ENCODE results near the gene NRROS.
A peak's percentile ranks its signal among the peaks of the same experiment; 100 is the strongest.

NRROS gene

GRCh38 chr3:196645096-196645495 lies 5.6 kb downstream of the NRROS start:
- DNase-seq (no peak), ATAC-seq (replicated peaks) (no peak)
- no peaks in the 10 kb centered on the region for H3K9me3 Mint-ChIP-seq
- peaks cover 22% of the 10 kb centered on the region for H3K36me3 Mint-ChIP-seq (ENCODE audit: insufficient read depth)
- peaks cover 56 to 66% of the 10 kb centered on the region in 2 donors for H3K4me1 Mint-ChIP-seq (ENCODE audit: low read depth in 2 of 2)
- H3K27me3 Mint-ChIP-seq: no peaks in the 10 kb centered on the region
- H3K4me3 Mint-ChIP-seq: peak overlapping the region; percentile 35 to 87
- peak overlapping the region; percentile 94 to 95 for H3K27ac Mint-ChIP-seq

- peaks cover 22% of the 10 kb centered on the region for H3K36me3 Mint-ChIP-seq (ENCODE audit: insufficient read depth)
Observed at GRCh38 chr3:196645897-196646665, 6.6 kb downstream of the NRROS start.

GRCh38 chr3:196646666-196647216 lies 7.2 kb downstream of the NRROS start:
- Mint-ChIP-seq H3K27ac (peak overlapping the region in 1 of 2 donors; percentile 35), H3K27me3 (no peaks in the 10 kb centered on the region), H3K4me3 (no peak overlapping the region), H3K4me1 (ENCODE audit: low read depth in 2 of 2) (peaks cover 56 to 66% of the 10 kb centered on the region in 2 donors), H3K36me3 (ENCODE audit: insufficient read depth) (peaks cover 22% of the 10 kb centered on the region), H3K9me3 (no peaks in the 10 kb centered on the region)
- no peak for DNase-seq
- no peak for ATAC-seq (replicated peaks)

More at GRCh38 chr3:196645897-196646665, 6.6 kb downstream of the NRROS start:
- Mint-ChIP-seq H3K27ac (peak overlapping the region; percentile 15 to 94), H3K4me3 (peak overlapping the region in 1 of 2 donors; percentile 87), H3K4me1 (ENCODE audit: low read depth in 2 of 2) (peaks cover 54 to 64% of the 10 kb centered on the region in 2 donors), H3K9me3 (no peaks in the 10 kb centered on the region), H3K27me3 (no peaks in the 10 kb centered on the region)
- ATAC-seq (replicated peaks) (no peak), DNase-seq (no peak)

- ATAC-seq (replicated peaks) (no peak), DNase-seq (no peak)
- Mint-ChIP-seq H3K27me3 (no peaks in the 10 kb centered on the region), H3K9me3 (no peaks in the 10 kb centered on the region), H3K4me1 (ENCODE audit: low read depth in 2 of 2) (peaks cover 33 to 35% of the 10 kb centered on the region in 2 donors), H3K36me3 (ENCODE audit: insufficient read depth) (peaks cover 28% of the 10 kb centered on the region), H3K27ac (peak overlapping the region; percentile 83 to 89), H3K4me3 (peak overlapping the region; percentile 27 to 33)
Observed at GRCh38 chr3:196650740-196651311, 11.3 kb downstream of the NRROS start.

- DNase-seq (no peak), ATAC-seq (replicated peaks) (no peak)
- no peaks in the 10 kb centered on the region for H3K9me3 Mint-ChIP-seq
- peak overlapping the region; percentile 19 to 83 for H3K27ac Mint-ChIP-seq
- H3K36me3 Mint-ChIP-seq (ENCODE audit: insufficient read depth): peaks cover 37% of the 10 kb centered on the region
- no peak overlapping the region for H3K4me3 Mint-ChIP-seq
- H3K27me3 Mint-ChIP-seq: no peaks in the 10 kb centered on the region
- H3K4me1 Mint-ChIP-seq (ENCODE audit: low read depth in 2 of 2): peaks cover 25 to 27% of the 10 kb centered on the region in 2 donors
Observed at GRCh38 chr3:196651819-196652218, 12.3 kb downstream of the NRROS start.

GRCh38 chr3:196652961-196653795 lies 13.7 kb downstream of the NRROS start:
- Mint-ChIP-seq H3K9me3 (no peaks in the 10 kb centered on the region), H3K4me3 (no peak overlapping the region), H3K27me3 (no peaks in the 10 kb centered on the region), H3K36me3 (ENCODE audit: insufficient read depth) (peaks cover 45% of the 10 kb centered on the region), H3K27ac (peak overlapping the region; percentile 9 to 57), H3K4me1 (ENCODE audit: low read depth in 2 of 2) (peaks cover 22 to 24% of the 10 kb centered on the region in 2 donors)
- DNase-seq: no peak
- ATAC-seq (replicated peaks): no peak

- Mint-ChIP-seq H3K27me3 (no peaks in the 10 kb centered on the region), H3K36me3 (ENCODE audit: insufficient read depth) (peaks cover 49% of the 10 kb centered on the region), H3K9me3 (no peaks in the 10 kb centered on the region), H3K4me3 (no peak overlapping the region), H3K27ac (peak overlapping the region in 1 of 2 donors; percentile 67), H3K4me1 (ENCODE audit: low read depth in 2 of 2) (peaks cover 19 to 21% of the 10 kb centered on the region in 2 donors)
- DNase-seq (no peak), ATAC-seq (replicated peaks) (no peak)
Observed at GRCh38 chr3:196654006-196654734, 14.7 kb downstream of the NRROS start.

GRCh38 chr3:196654735-196655090 lies 15.2 kb downstream of the NRROS start:
- Mint-ChIP-seq H3K9me3 (no peaks in the 10 kb centered on the region), H3K4me1 (ENCODE audit: low read depth in 2 of 2) (peaks cover 19 to 20% of the 10 kb centered on the region in 2 donors), H3K4me3 (no peak overlapping the region), H3K27ac (peak overlapping the region in 1 of 2 donors; percentile 67), H3K27me3 (no peaks in the 10 kb centered on the region), H3K36me3 (ENCODE audit: insufficient read depth) (peaks cover 49% of the 10 kb centered on the region)
- no peak for DNase-seq
- ATAC-seq (replicated peaks): no peak

- Mint-ChIP-seq H3K36me3 (ENCODE audit: insufficient read depth) (peaks cover 51% of the 10 kb centered on the region), H3K27ac (peak overlapping the region in 1 of 2 donors; percentile 67), H3K27me3 (no peaks in the 10 kb centered on the region), H3K4me3 (no peak overlapping the region), H3K4me1 (ENCODE audit: low read depth in 2 of 2) (peaks cover 17 to 19% of the 10 kb centered on the region in 2 donors), H3K9me3 (no peaks in the 10 kb centered on the region)
- ATAC-seq (replicated peaks): no peak
- no peak for DNase-seq
Observed at GRCh38 chr3:196655496-196655895, 16.0 kb downstream of the NRROS start.

- DNase-seq (no peak), ATAC-seq (replicated peaks) (no peak)
- no peaks in the 10 kb centered on the region for H3K27me3 Mint-ChIP-seq
- no peaks in the 10 kb centered on the region for H3K9me3 Mint-ChIP-seq
- H3K4me1 Mint-ChIP-seq (ENCODE audit: low read depth in 2 of 2): peaks cover 11 to 12% of the 10 kb centered on the region in 2 donors
- H3K36me3 Mint-ChIP-seq (ENCODE audit: insufficient read depth): peaks cover 58% of the 10 kb centered on the region
- H3K4me3 Mint-ChIP-seq: no peak overlapping the region
- peak overlapping the region in 1 of 2 donors; percentile 62 for H3K27ac Mint-ChIP-seq
Observed at GRCh38 chr3:196656213-196656612, 16.7 kb downstream of the NRROS start.

- Mint-ChIP-seq H3K9me3 (no peaks in the 10 kb centered on the region), H3K4me1 (ENCODE audit: low read depth in 2 of 2) (no peaks in the 10 kb centered on the region), H3K27ac (no peak overlapping the region), H3K4me3 (no peak overlapping the region), H3K27me3 (no peaks in the 10 kb centered on the region), H3K36me3 (ENCODE audit: insufficient read depth) (peaks cover 58% of the 10 kb centered on the region)
- ATAC-seq (replicated peaks) (no peak), DNase-seq (no peak)
Observed at GRCh38 chr3:196659901-196660351, 20.4 kb downstream of the NRROS start.

- ATAC-seq (replicated peaks) (no peak), DNase-seq (no peak)
- Mint-ChIP-seq H3K36me3 (ENCODE audit: insufficient read depth) (peaks cover 52% of the 10 kb centered on the region), H3K4me3 (no peak overlapping the region), H3K4me1 (ENCODE audit: low read depth in 2 of 2) (no peaks in the 10 kb centered on the region), H3K9me3 (no peaks in the 10 kb centered on the region), H3K27me3 (no peaks in the 10 kb centered on the region), H3K27ac (no peak overlapping the region)
Observed at GRCh38 chr3:196660381-196661166, 21.1 kb downstream of the NRROS start.

Data from effector memory CD8-positive, alpha-beta T cell (primary cell).